ENCODE measurements around the gene SIN3B. TPM values are rescaled to one million over a fixed set of nuclear protein-coding genes. Genes with fewer than 3 reads are reported as not detected.

Gene SIN3B
- total RNA-seq, 2 donors from 2014 or later = 19.8 to 31.0 TPM

DNA sequence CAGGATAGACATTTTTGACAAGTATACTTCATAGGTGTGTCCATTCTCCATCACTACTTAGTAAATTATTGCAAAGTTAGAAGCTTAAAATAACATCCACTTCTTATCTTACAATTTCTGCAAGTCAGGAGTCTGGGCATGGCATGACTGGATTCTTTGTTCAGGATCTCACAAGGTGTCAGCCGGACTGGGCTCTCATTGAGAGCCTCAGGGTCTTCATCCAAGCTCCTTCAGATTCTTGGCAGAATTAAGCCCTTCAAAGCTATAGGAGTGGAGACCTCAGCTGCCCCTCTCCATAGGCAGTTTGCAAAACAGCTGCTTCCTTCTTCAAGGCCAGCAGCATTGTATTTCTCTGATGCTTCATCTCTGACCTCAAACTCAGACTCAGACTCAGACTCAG lies 9.1 kb upstream of the SIN3B start:
- H3K4me3 ChIP-seq = no peak overlapping the region
- H3K27ac ChIP-seq = no peak overlapping the region
- H3K4me1 ChIP-seq = no peaks in the 10 kb centered on the region
- no peaks in the 10 kb centered on the region for H3K27me3 ChIP-seq
- H3K36me3 ChIP-seq = no peaks in the 10 kb centered on the region
- intact Hi-C loops (cut with DNase I) = no loop called here
- DNase-seq = no peak
- TF ChIP-seq, protein P1, sequence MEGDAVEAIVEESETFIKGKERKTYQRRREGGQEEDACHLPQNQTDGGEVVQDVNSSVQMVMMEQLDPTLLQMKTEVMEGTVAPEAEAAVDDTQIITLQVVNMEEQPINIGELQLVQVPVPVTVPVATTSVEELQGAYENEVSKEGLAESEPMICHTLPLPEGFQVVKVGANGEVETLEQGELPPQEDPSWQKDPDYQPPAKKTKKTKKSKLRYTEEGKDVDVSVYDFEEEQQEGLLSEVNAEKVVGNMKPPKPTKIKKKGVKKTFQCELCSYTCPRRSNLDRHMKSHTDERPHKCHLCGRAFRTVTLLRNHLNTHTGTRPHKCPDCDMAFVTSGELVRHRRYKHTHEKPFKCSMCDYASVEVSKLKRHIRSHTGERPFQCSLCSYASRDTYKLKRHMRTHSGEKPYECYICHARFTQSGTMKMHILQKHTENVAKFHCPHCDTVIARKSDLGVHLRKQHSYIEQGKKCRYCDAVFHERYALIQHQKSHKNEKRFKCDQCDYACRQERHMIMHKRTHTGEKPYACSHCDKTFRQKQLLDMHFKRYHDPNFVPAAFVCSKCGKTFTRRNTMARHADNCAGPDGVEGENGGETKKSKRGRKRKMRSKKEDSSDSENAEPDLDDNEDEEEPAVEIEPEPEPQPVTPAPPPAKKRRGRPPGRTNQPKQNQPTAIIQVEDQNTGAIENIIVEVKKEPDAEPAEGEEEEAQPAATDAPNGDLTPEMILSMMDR (IDR thresholded peaks at IDR 0.05) = no peak
- H3K9ac ChIP-seq (ENCODE audit: low read depth in 2 of 2, low read length in 2 of 2) = no peak overlapping the region
- H3K9me3 ChIP-seq = no peaks in the 10 kb centered on the region

DNA sequence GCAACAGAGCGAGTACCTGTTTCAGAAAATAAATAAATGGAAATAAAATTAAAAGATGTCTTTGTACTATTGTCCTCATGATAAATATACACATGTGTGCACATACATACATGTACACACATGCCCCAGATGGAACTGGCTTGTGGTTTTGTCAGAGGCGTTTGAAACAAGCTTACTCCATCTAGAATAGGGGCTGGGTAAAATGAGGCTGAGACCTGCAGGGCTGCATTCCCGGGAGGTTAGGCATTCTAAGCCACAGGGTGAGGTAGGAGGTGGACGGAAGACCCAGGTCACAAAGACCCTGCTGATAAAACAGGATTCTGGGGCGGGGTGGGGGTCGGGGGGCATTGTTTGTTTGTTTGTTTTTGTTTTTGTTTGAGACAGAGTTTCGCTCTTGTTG lies 8.1 kb upstream of the SIN3B start:
- intact Hi-C loops (cut with DNase I) = no loop called here

DNA sequence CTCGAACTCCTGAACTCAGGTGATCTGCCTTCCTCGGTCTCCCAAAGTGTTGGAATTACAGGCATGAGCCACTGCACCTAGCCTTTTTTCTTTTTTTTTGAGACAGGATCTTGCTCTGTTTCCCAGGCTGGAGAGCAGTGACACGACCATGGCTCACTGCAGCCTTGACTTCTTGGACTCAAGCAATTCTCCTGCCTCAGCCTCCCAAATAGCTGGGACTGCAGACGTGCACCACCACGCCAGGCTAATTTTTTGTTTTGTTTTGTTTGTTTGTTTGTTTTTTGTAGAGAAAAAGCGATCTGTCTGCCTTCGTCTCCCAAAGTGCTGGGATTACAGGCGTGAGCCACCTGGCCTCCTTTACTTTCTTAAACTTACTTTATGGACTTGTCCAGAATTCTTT lies 6.5 kb upstream of the SIN3B start:
- intact Hi-C loops (cut with DNase I) = no loop called here
- no peak overlapping the region for H3K9ac ChIP-seq (ENCODE audit: low read depth in 2 of 2, low read length in 2 of 2)

More for the DNA sequence above, 8.1 kb upstream of the SIN3B start:
- Histone ChIP-seq H3K9me3 (no peaks in the 10 kb centered on the region), H3K9ac (ENCODE audit: low read depth in 2 of 2, low read length in 2 of 2) (no peak overlapping the region), H3K27me3 (no peaks in the 10 kb centered on the region), H3K4me3 (no peak overlapping the region), H3K27ac (no peak overlapping the region), H3K36me3 (no peaks in the 10 kb centered on the region), H3K4me1 (no peaks in the 10 kb centered on the region)
- TF ChIP-seq, protein P1 (IDR thresholded peaks at IDR 0.05) = no peak
- no peak for DNase-seq

DNA sequence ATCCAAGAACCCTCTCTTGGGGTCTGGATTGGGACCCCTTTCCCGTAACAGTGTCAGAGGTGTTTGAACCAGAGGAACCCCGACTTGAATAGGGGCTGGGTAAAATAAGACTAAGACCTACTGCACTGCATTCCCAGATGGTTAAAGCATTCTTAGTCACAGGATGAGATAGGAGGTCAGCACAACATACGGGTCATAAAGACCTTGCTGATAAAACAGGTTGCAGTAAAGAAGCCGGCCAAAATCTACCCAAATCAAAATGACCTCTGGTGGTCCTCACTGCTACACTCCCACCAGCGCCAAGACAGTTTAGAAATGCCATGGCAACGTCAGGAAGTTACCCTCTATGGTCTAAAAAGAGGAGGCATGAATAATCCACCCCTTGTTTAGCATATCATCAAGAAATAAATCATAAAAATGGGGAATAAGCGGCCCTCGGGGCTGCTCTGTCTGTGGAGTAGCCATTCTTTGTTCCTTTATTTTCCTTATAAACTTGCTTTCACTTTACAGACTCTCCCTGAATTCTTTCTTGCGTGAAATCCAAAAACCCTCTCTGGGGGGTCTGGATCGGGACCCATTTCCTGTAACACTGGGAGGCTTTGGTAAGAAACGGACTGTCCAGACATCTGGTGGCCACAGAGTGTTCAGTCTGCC lies 4.4 kb upstream of the SIN3B start:
- no peak for DNase-seq
- H3K4me1 ChIP-seq = no peaks in the 10 kb centered on the region
- H3K36me3 ChIP-seq = no peaks in the 10 kb centered on the region
- intact Hi-C loops (cut with DNase I) = no loop called here
- H3K4me3 ChIP-seq = peak overlapping the region; percentile 1
- TF ChIP-seq, protein P1 (IDR thresholded peaks at IDR 0.05) = no peak
- no peaks in the 10 kb centered on the region for H3K27me3 ChIP-seq
- H3K9me3 ChIP-seq = no peaks in the 10 kb centered on the region
- no peak overlapping the region for H3K9ac ChIP-seq (ENCODE audit: low read depth in 2 of 2, low read length in 2 of 2)
- peak overlapping the region; percentile 54 for H3K27ac ChIP-seq

More for the DNA sequence above, 6.5 kb upstream of the SIN3B start:
- no peaks in the 10 kb centered on the region for H3K9me3 ChIP-seq
- H3K27ac ChIP-seq = no peak overlapping the region
- no peaks in the 10 kb centered on the region for H3K27me3 ChIP-seq
- no peaks in the 10 kb centered on the region for H3K36me3 ChIP-seq
- no peak overlapping the region for H3K4me3 ChIP-seq
- no peaks in the 10 kb centered on the region for H3K4me1 ChIP-seq
- TF ChIP-seq, protein P1 (IDR thresholded peaks at IDR 0.05) = no peak
- DNase-seq = no peak

DNA sequence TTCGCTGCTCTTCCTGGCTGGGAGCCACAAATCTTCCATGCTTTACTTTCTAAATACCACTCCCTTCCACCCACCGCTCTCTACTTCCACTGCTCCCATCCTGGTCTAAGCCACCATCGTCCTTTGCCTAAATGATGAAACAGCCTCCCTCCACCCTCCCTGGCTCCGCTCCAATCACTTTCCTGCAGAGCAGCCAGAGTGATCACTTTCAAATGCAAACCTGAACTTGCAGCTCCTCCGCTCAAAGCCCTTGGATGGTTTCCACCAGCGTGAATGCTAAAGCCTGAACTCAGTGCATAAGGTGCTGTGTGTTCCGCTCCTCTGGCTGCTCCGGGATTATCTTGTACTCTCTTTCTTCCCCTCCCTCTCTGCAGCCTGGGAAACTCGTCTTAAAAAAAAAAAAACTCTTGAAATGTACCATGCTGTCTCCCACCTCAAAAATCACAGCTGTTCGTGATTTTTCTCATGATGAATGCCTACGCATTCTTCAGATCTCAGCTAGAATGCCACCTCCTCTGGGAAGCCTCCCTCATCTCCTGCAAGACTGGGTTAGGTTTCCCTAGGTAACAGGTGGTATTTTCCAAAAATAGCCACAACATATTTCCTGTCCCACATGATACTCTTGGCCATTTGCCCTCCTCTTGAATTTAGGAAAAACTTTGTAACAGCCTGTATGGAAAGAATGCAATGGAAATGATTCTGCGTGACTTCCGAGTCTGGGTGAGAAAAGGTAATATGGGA lies 3.7 kb upstream of the SIN3B start:
- peaks cover 2% of the 10 kb centered on the region for H3K4me1 ChIP-seq
- H3K27me3 ChIP-seq = no peaks in the 10 kb centered on the region
- peak overlapping the region in 1 of 2 donors; percentile 8 for H3K9ac ChIP-seq (ENCODE audit: low read depth in 2 of 2, low read length in 2 of 2)
- H3K27ac ChIP-seq = peak overlapping the region; percentile 54
- peak; percentile 38 for DNase-seq
- H3K4me3 ChIP-seq = peak overlapping the region; percentile 1
- no peaks in the 10 kb centered on the region for H3K36me3 ChIP-seq
- TF ChIP-seq, protein P1 (IDR thresholded peaks at IDR 0.05) = no peak
- intact Hi-C loops (cut with DNase I) = no loop called here
- H3K9me3 ChIP-seq = no peaks in the 10 kb centered on the region
